Thyroid gland (tissue), 4 donors: ENCODE data around the gene GRM6.

ENCODE experiments used
- POLR2A ChIP-seq, 2 donors: fragments of 450-650 bp; IDR thresholded peaks; one replicate each; pipeline ENCODE4 v1.6.1; 2017; ENCODE audit warnings: antibody characterized with exemption in 2 of 2, mild to moderate bottlenecking in 2 of 2, moderate library complexity in 1 of 2
- TF ChIP-seq, protein P1 (sequence below), 6 experiments: fragments of 200-600 bp in 3 of 6; fragments of 450-650 bp in 3 of 6; sonication (generic) in 3 of 6; IDR thresholded peaks; one replicate each; pipeline ENCODE4 v1.5.1; 2016 to 2019; ENCODE audit warnings: antibody characterized with exemption in 6 of 6, mild to moderate bottlenecking in 2 of 6, inconsistent platforms in 1 of 6, moderate library complexity in 1 of 6

DNA sequence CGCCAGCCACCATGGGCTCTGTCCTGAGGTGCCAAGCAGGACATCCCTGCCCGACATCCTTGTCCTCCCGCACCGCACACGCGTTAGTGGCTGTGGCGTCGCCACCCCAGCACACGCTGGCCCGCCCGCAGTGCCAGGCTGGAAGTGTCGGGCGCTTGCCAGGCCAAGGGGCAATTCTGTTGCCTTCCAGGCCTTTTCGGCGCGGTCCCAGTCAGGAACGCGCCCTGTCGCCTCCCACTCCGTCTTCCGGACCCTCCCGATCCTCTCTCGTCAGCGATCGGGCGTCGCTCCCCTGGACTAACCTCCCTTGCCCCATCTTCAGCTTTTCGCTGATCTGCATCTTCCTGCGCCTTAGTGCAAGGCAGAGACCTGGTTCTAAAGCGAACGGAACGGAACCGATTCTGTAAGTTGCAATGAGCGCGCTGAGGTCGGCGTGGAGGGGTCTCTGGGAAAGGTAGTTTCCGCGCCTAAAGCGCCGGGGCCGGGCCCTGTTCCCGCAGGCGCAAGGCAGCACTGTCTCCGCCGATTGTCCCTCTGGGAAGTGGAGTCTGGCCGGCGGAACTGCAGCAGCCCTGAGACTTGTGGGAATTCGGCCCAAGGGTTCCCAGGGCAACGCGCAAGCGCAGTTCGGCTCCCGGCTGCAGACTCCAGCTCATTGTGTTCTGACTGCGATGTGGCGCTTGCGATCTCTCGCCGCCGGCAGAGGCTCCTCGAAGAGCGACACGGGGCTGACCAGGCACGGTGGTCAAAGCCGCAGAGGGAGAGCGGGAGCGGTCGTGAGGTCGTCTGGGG is 54.4 kb downstream of the GRM6 start, which contains the start of gene ZNF454:
- TF ChIP-seq, protein P1, sequence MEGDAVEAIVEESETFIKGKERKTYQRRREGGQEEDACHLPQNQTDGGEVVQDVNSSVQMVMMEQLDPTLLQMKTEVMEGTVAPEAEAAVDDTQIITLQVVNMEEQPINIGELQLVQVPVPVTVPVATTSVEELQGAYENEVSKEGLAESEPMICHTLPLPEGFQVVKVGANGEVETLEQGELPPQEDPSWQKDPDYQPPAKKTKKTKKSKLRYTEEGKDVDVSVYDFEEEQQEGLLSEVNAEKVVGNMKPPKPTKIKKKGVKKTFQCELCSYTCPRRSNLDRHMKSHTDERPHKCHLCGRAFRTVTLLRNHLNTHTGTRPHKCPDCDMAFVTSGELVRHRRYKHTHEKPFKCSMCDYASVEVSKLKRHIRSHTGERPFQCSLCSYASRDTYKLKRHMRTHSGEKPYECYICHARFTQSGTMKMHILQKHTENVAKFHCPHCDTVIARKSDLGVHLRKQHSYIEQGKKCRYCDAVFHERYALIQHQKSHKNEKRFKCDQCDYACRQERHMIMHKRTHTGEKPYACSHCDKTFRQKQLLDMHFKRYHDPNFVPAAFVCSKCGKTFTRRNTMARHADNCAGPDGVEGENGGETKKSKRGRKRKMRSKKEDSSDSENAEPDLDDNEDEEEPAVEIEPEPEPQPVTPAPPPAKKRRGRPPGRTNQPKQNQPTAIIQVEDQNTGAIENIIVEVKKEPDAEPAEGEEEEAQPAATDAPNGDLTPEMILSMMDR (IDR thresholded peaks at IDR 0.05): no peak
- TF ChIP-seq POLR2A (IDR thresholded peaks at IDR 0.05): peak in 1 of 2 donors; percentile 43
